Skeletal muscle tissue (tissue), 4 donors: Measurements from ENCODE around the gene ZNF627. TPM values are rescaled to one million over a fixed set of nuclear protein-coding genes. Genes with fewer than 3 reads are reported as not detected.
"Not testable (repeated sequence)": the region's sequence is repeated elsewhere in the genome, so short reads cannot be mapped to it uniquely, and the experiment has no call there.

Experiments used
- H3K27ac ChIP-seq: one replicate; pipeline ENCODE4 v1.7.0; 2013; ENCODE audit warnings: mild to moderate bottlenecking, low read depth, low read length, inconsistent platforms
- H3K27me3 ChIP-seq, 3 donors: one replicate each; pipeline ENCODE4 v1.7.0; 2013; ENCODE audit warnings: low read length in 3 of 3; ENCODE audit not compliant: control insufficient read depth in 3 of 3, insufficient read depth in 3 of 3
- H3K36me3 ChIP-seq, 3 donors: one replicate each; pipeline ENCODE4 v1.7.0; 2013; ENCODE audit warnings: low read length in 3 of 3; ENCODE audit not compliant: control insufficient read depth in 3 of 3, insufficient read depth in 3 of 3
- H3K4me1 ChIP-seq, 3 donors: one replicate each; pipeline ENCODE4 v1.7.0; 2013; ENCODE audit warnings: low read length in 3 of 3, mild to moderate bottlenecking in 3 of 3; ENCODE audit not compliant: control insufficient read depth in 3 of 3, insufficient read depth in 3 of 3
- H3K4me3 ChIP-seq, 3 donors: one replicate each; pipeline ENCODE4 v1.7.0; 2013; ENCODE audit warnings: low read length in 3 of 3
- H3K9ac ChIP-seq, 3 donors: one replicate each; pipeline ENCODE4 v1.7.0; 2013; ENCODE audit warnings: low read length in 3 of 3, mild to moderate bottlenecking in 3 of 3, moderate library complexity in 2 of 3, low read depth in 1 of 3
- H3K9me3 ChIP-seq, 3 donors: one replicate each; pipeline ENCODE4 v1.7.0; 2013; ENCODE audit warnings: low read length in 3 of 3; ENCODE audit not compliant: control insufficient read depth in 3 of 3
- total RNA-seq: library from RNA; depleted of rRNA; stranded (reverse); fragments of >200 nt; gene quantifications from one replicate; pipeline ENCODE4 v1.2.3, GENCODE V29; 2014
- donor health status: Osteomylitis.

ZNF627 gene
- total RNA-seq, 1 donor from 2014 or later, result 30.8 TPM

DNA sequence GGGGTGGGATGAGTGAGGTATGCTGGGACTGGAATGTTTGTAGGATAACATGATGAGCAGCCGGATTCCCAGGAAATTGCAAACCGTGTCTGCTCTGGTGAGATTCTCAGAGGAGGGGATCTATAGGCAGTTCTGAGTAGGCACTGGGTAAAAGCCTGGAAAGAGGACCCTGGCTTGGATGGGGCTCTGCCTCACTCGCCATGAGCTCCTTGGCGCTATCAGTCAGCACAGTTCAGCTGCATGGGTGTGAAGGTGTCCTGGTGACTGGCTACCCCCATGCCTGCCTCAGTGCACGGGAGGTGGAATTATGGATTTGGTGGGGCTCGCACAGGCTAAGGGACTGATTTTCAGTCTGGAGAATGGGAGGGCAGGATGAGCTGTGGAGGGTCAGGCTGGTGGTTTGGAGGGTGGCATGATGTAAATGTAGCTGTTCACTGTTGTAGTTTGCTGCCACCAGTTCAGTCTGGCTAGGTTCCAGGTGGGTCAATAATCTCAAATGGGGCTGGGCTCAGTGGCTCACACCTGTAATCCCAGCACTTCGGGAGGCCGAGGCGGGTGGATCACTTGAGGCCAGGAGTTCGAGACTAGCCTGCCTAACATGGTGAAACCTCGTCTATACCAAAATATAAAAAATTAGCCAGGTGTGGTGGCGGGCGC, 9.2 kb upstream of the ZNF627 start:
- Histone ChIP-seq H3K4me1 (peaks cover 4 to 6% (median 5%) of the 10 kb centered on the region in 3 donors), H3K27me3 (no peaks in the 10 kb centered on the region), H3K9me3 (no peaks in the 10 kb centered on the region), H3K27ac (no peak overlapping the region), H3K36me3 (no peaks in the 10 kb centered on the region), H3K9ac (peak overlapping the region; percentile 23 to 57 (median 33)), H3K4me3 (peak overlapping the region in 2 of 3 donors; percentile 13 to 48)

DNA sequence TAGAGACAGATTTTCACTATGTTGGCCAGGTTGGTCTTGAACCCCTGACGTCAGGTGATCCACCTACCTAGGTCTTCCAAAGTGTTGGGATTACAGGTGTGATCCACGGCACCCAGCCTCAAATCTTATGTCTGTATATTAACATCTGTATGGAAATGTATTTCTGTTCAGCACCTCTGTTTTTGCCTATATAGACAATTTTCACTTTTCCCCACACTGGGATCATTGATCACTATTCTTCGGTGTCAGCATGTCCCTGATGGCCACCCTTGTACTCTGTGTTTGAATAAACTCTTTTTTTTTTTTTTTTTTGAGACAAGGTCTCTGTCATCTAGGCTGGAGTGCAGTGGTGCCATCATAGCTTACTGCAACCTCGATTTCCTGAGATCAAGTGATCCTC, 3.2 kb upstream of the ZNF627 start:
- H3K4me3 ChIP-seq, result no peak overlapping the region
- H3K9ac ChIP-seq, result no peak overlapping the region
- peaks cover 0 to 8% (median 3%) of the 10 kb centered on the region in 3 donors for H3K4me1 ChIP-seq
- H3K36me3 ChIP-seq, result peaks cover 0 to 1% (median 0%) of the 10 kb centered on the region in 3 donors
- H3K27me3 ChIP-seq, result no peaks in the 10 kb centered on the region
- H3K9me3 ChIP-seq, result no peaks in the 10 kb centered on the region
- no peak overlapping the region for H3K27ac ChIP-seq

DNA sequence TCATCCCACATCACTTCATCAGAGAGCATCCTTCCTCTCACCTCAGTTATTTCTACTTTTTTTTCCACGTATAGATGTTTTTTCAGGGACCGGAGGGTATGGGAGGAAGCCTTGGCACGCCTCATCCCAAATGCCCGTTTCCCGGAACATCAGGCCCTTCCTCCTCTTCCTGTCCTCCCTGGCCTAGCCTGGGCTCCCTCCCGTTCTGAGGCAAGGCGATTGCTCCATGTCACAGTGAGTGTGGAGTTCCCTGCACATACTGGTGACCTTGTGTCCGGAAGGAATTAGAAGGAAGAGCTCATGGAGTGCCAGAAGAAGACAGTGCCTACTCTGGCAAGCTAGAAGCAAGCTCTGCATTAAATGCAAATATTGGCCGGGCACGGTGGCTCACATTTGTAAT, 1.1 kb upstream of the ZNF627 start:
- no peaks in the 10 kb centered on the region for H3K27me3 ChIP-seq
- H3K36me3 ChIP-seq, result peaks cover 0 to 3% (median 0%) of the 10 kb centered on the region in 3 donors
- H3K4me3 ChIP-seq, result no peak overlapping the region
- H3K27ac ChIP-seq, result no peak overlapping the region
- H3K9ac ChIP-seq, result no peak overlapping the region
- H3K9me3 ChIP-seq, result no peaks in the 10 kb centered on the region
- peaks cover 0 to 8% (median 3%) of the 10 kb centered on the region in 3 donors for H3K4me1 ChIP-seq

DNA sequence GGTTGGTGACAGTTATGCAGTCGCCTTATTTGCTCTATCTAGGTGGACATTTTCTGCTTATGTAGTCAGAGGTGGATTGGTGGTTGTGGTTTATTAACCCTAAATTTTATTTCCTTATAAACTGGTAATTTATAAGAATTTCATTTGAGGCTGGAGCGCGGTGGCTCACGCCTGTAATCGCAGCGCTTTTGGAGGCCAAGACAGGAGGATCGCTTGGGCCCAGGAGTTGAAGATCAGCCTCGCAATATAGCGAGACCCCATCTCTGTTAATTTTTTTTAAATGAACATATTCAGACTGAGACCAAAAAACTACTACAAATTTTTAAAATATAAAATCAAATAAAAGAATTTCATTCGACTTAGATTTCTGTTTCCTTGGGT, 810 bp downstream of the ZNF627 start:
- H3K9me3 ChIP-seq, result no peaks in the 10 kb centered on the region
- no peaks in the 10 kb centered on the region for H3K27me3 ChIP-seq
- peak overlapping the region; percentile 92 to 98 (median 96) for H3K9ac ChIP-seq
- peak overlapping the region; percentile 88 to 98 (median 95) for H3K4me3 ChIP-seq
- H3K36me3 ChIP-seq, result peaks cover 0 to 3% (median 0%) of the 10 kb centered on the region in 3 donors
- H3K27ac ChIP-seq, result no peak overlapping the region
- peaks cover 0 to 8% (median 3%) of the 10 kb centered on the region in 3 donors for H3K4me1 ChIP-seq

DNA sequence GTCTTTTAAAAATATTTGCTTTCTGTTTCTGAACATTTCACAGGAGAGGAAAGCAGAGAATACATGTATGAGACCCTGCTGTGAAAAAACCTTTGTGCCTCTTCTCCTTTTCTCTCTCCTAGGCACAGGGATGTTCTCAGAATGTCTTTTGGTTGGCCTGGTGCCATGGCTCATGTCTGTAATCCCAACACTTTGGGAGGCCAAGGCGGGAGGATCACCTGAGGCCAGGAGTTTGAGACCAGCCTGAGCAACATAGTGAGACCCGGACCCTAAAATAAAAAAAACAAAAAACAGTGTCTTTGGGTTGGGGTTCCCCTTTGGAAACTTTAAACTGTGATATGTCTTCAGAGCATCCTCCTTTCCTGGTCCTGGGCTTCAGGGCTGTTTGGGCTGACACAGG, 1.5 kb downstream of the ZNF627 start:
- H3K4me1 ChIP-seq, result peaks cover 0 to 8% (median 3%) of the 10 kb centered on the region in 3 donors
- H3K9me3 ChIP-seq, result no peaks in the 10 kb centered on the region
- H3K4me3 ChIP-seq, result no peak overlapping the region
- no peaks in the 10 kb centered on the region for H3K27me3 ChIP-seq
- H3K9ac ChIP-seq, result no peak overlapping the region
- H3K36me3 ChIP-seq, result peaks cover 0 to 3% (median 0%) of the 10 kb centered on the region in 3 donors
- H3K27ac ChIP-seq, result no peak overlapping the region

DNA sequence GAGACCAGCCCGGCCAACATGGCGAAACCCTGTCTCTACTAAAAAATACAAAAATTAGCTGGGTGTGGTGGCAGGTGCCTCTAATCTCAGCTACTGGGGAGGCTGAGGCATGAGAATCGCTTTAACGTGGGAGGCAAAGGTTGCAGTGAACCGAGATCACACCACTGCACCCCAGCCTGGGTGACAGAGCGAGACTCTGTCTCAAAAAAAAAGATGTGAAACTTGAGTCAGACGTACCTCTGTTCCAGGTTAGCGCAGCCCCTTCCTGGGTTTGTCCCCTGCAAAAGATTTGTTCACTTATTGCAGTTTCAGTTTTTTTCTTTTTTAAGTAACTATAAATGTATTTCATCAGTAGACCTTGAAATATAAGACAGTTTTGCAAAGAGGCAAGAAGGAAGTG, 2.4 kb downstream of the ZNF627 start:
- not testable (repeated sequence) for H3K27me3 ChIP-seq, H3K27ac ChIP-seq, H3K9ac ChIP-seq, H3K36me3 ChIP-seq, H3K4me1 ChIP-seq, H3K9me3 ChIP-seq, H3K4me3 ChIP-seq

DNA sequence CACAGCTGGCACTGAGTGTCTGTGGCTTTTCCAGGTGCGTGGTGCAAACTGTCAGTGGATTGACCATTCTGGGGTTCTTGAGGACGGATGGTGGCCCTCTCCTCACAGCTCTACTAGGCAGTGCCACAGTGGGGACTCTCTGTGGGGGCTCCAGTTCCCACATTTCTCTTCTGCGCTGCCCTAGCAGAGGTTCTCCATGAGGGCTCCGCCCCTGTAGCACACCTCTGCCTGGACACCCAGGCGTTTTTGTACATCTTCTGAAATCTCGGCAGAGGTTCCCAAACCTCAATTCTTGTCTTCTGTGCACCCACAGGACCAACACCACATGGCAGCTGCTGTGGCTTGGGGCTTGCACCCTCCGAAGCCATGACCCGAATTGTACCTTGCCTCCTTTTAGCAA, 9.2 kb downstream of the ZNF627 start:
- no peak overlapping the region for H3K4me3 ChIP-seq
- peaks cover 0 to 3% (median 0%) of the 10 kb centered on the region in 3 donors for H3K9me3 ChIP-seq
- H3K4me1 ChIP-seq, result no peaks in the 10 kb centered on the region
- no peaks in the 10 kb centered on the region for H3K27me3 ChIP-seq
- H3K9ac ChIP-seq, result no peak overlapping the region
- H3K36me3 ChIP-seq, result peaks cover 4 to 8% (median 7%) of the 10 kb centered on the region in 3 donors
- no peak overlapping the region for H3K27ac ChIP-seq

DNA sequence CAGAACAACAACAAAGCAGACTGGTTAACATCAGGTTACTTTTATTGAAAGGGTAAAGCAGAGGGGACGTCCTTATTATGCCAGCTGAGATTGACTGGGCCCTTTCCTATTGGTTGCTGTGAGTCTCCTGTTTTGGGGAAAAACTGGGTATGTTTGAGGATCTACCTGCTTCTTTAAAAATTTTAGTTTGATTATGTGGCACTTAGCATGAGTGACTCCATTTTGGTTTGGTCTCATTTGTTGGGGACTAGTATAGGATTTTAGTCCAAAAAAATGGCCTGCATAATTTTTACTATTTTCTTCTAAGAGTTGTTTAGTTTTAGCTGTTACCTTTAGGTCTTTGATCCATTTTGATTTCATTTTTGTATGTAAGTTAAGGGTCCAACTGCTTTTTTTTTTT, 14.4 kb downstream of the ZNF627 start:
- H3K4me3 ChIP-seq, result no peak overlapping the region
- H3K9ac ChIP-seq, result no peak overlapping the region
- no peaks in the 10 kb centered on the region for H3K4me1 ChIP-seq
- H3K27ac ChIP-seq, result no peak overlapping the region
- peaks cover 10 to 18% (median 10%) of the 10 kb centered on the region in 3 donors for H3K36me3 ChIP-seq
- H3K27me3 ChIP-seq, result no peaks in the 10 kb centered on the region
- H3K9me3 ChIP-seq, result peaks cover 1 to 2% (median 1%) of the 10 kb centered on the region in 3 donors

DNA sequence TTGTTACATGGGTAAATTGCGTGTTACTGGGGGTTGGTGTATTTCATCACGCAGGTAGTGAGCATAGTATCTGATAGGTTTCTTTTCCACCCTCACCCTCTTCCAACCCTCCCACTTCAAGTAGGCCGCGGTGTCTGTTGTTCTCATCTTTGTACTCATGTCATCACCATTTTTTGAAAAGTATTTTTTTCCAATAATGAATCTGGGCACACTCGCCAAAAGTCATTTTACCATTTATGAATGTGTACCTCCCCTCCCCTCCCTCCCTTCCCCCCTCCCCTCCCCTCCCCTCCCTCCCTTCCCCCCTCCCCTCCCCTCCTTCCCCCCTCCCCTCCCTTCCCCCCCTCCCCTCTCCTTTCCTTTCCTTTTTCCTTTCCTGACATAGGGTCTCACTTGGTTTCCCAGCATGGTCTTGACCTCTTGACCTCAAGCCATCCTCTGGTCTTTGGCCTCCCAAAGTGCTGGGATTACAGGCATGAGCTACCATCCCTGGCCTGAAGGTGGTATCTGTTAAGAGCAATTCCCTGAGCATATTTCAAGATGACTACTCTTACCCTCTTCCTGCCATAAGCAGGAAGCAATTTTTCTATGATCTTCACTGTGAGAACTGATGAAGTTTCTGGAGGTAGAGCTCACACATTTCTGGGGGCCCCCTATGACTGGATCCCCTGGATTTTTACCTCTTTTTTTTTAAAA, 15.7 kb downstream of the ZNF627 start:
- Histone ChIP-seq H3K36me3 (peaks cover 19 to 29% (median 21%) of the 10 kb centered on the region in 3 donors), H3K9ac (no peak overlapping the region), H3K27me3 (no peaks in the 10 kb centered on the region), H3K4me3 (no peak overlapping the region), H3K4me1 (no peaks in the 10 kb centered on the region), H3K27ac (no peak overlapping the region), H3K9me3 (peaks cover 6 to 14% (median 14%) of the 10 kb centered on the region in 3 donors)
